GM12878 (cell line): Measurements from ENCODE around the gene NCS1. TPM values are rescaled to one million over a fixed set of nuclear protein-coding genes. Genes with fewer than 3 reads are reported as not detected.
"Not testable (repeated sequence)": the region's sequence is repeated elsewhere in the genome, so short reads cannot be mapped to it uniquely, and the experiment has no call there.

Source experiments
- ATAC-seq: fragments of 200-7000 bp; cut with Tn5 transposase; 3 replicates; pipeline ENCODE4 v1.9.1; 2020; ENCODE audit warnings: mild to moderate bottlenecking, moderate library complexity
- BruUV-seq: library from RNA; stranded (reverse); fragments of 400-500 nt; replicated peaks from 2 replicates; lab custom pipeline; 2021; lab: Mats Ljungman, UMichigan
- CTCF ChIA-PET: fragments of 300-600 bp; sonication (Branson Sonifier 250); formaldehyde crosslinking; extraction: SDS; loops from one replicate; lab custom pipeline; 2021; ENCODE audit warnings: inconsistent platforms; lab: Yijun Ruan, JAX
- POLR2A ChIA-PET: fragments of 350-600 bp; formaldehyde crosslinking; extraction: SDS; loops from one replicate; lab custom pipeline; 2021; ENCODE audit warnings: inconsistent platforms; lab: Charles Lee
- RAD21 ChIA-PET: fragments of 300-600 bp; sonication (Branson Sonifier 250); formaldehyde crosslinking; loops from one replicate; lab custom pipeline; 2023; ENCODE audit warnings: antibody characterized with exemption; ENCODE audit not compliant: unreplicated experiment; lab: Charles Lee
- SMC1A ChIA-PET: fragments of 300-600 bp; sonication (Branson Sonifier 250); formaldehyde crosslinking; loops from one replicate; lab custom pipeline; 2023; ENCODE audit not compliant: unreplicated experiment, uncharacterized antibody; lab: Charles Lee
- DNase-seq: peaks from one replicate; pipeline ENCODE4 v3.0.0-alpha.2; 2011; ENCODE audit warnings: low read depth, low spot score
- FAIRE-seq: peaks from 3 replicates; lab custom pipeline; 2011; peaks lifted over from hg19 to GRCh38; lab: Jason Lieb, UNC
- H2AFZ ChIP-seq: 2 replicates; pipeline ENCODE4 v1.6.0; 2011; ENCODE audit warnings: low read depth, low read length, control low read depth; ENCODE audit not compliant: control insufficient read depth
- H3K27ac ChIP-seq: 2 replicates; pipeline ENCODE4 v1.5.1; 2011; ENCODE audit warnings: control low read depth; ENCODE audit not compliant: control insufficient read depth, insufficient read depth
- H3K27me3 ChIP-seq, 2 experiments: replicated peaks in 1 of 2; 2 replicates each; pipeline versions ENCODE4 v1.6.0 to v1.6.1; 2011; ENCODE audit warnings: low read length in 1 of 2; ENCODE audit not compliant: control insufficient read depth in 2 of 2, insufficient read depth in 2 of 2
- H3K36me3 ChIP-seq, 2 experiments: 2 replicates each; pipeline ENCODE4 v1.5.1; 2011; ENCODE audit warnings: low read length in 1 of 2; ENCODE audit not compliant: control insufficient read depth in 2 of 2, insufficient read depth in 2 of 2
- H3K4me1 ChIP-seq: 2 replicates; pipeline ENCODE4 v1.6.1; 2011; ENCODE audit warnings: mild to moderate bottlenecking, low read length, moderate library complexity, mixed read lengths; ENCODE audit not compliant: control insufficient read depth, insufficient read depth
- H3K4me2 ChIP-seq: 2 replicates; pipeline ENCODE4 v1.6.0; 2011; ENCODE audit warnings: control low read depth; ENCODE audit not compliant: control insufficient read depth, insufficient read depth
- H3K4me3 ChIP-seq: fragments of 200-600 bp; sonication (generic); 2 replicates; pipeline ENCODE4 v1.5.1; 2016
- H3K79me2 ChIP-seq: 2 replicates; pipeline ENCODE4 v1.6.0; 2011; ENCODE audit warnings: low read length; ENCODE audit not compliant: control insufficient read depth, insufficient read depth
- H3K9ac ChIP-seq: 2 replicates; pipeline ENCODE4 v1.8.0; 2011; ENCODE audit warnings: low read length, control low read depth, mixed read lengths; ENCODE audit not compliant: control insufficient read depth, insufficient read depth
- H3K9me3 ChIP-seq: replicated peaks from 3 replicates; pipeline ENCODE4 v1.5.1; 2011; ENCODE audit warnings: mild to moderate bottlenecking, low read length; ENCODE audit not compliant: control insufficient read depth, insufficient read depth
- H4K20me1 ChIP-seq: 2 replicates; pipeline ENCODE4 v1.6.0; 2011; ENCODE audit not compliant: control insufficient read depth, insufficient read depth
- BHLHE40 ChIP-seq, 2 experiments: fragments of 450-650 bp in 1 of 2; IDR thresholded peaks; 2 replicates each; pipeline ENCODE4 v1.6.1; 2011 to 2017; ENCODE audit warnings: low read depth in 2 of 2, borderline replicate concordance in 1 of 2, improper control_type of control experiment in 1 of 2, low read length in 1 of 2, mild to moderate bottlenecking in 1 of 2
- BMI1 ChIP-seq: fragments of 450-650 bp; IDR thresholded peaks from 2 replicates; pipeline ENCODE4 v1.6.1; 2016; ENCODE audit warnings: mild to moderate bottlenecking, moderate library complexity, borderline replicate concordance
- GATAD2B ChIP-seq: fragments of 450-650 bp; conservative IDR thresholded peaks from 2 replicates; pipeline ENCODE4 v1.6.1; 2017; ENCODE audit warnings: low read depth, mild to moderate bottlenecking, moderate library complexity
- KLF5 ChIP-seq: fragments of 450-650 bp; IDR thresholded peaks from 2 replicates; pipeline ENCODE4 v1.6.1; 2014; ENCODE audit warnings: mild to moderate bottlenecking; ENCODE audit not compliant: partially characterized antibody
- MXI1 ChIP-seq: fragments of 150-350 bp; IDR thresholded peaks from 2 replicates; pipeline ENCODE4 v1.6.1; 2011; ENCODE audit warnings: low read depth, mild to moderate bottlenecking, inconsistent platforms, low read length, improper control_type of control experiment
- NBN ChIP-seq: fragments of 450-650 bp; IDR thresholded peaks from 2 replicates; pipeline ENCODE4 v1.6.1; 2016
- RUNX3 ChIP-seq: IDR thresholded peaks from 2 replicates; pipeline ENCODE4 v1.6.1; 2012; ENCODE audit warnings: low read length, inconsistent platforms
- SUPT20H ChIP-seq: IDR thresholded peaks from 2 replicates; pipeline ENCODE4 v1.6.1; 2011; ENCODE audit warnings: low read depth, mild to moderate bottlenecking, low read length, moderate library complexity, borderline replicate concordance; ENCODE audit not compliant: control insufficient read depth
- TCF7 ChIP-seq: IDR thresholded peaks from 2 replicates; pipeline ENCODE4 v1.6.1; 2014; ENCODE audit warnings: antibody characterized with exemption, borderline replicate concordance
- WGBS: methylation state at CpG from one replicate; pipeline ENCODE4 v1.1.6; 2016; ENCODE audit warnings: low lambda C conversion rate; ENCODE audit not compliant: insufficient replicate concordance, insufficient coverage; ENCODE audit errors: missing lambda C conversion rate; 5-methylcytosine and 5-hydroxymethylcytosine counted together
- in situ Hi-C: fragments of 300-500 bp; cut with MboI; formaldehyde crosslinking; loops from 9 replicates; pipeline ENCODE4 v1.14.3; 2018; ENCODE audit warnings: mixed read lengths
- intact Hi-C: fragments of 100-400 bp; cut with micrococcal nuclease; formaldehyde crosslinking; loops from one replicate; pipeline ENCODE4 v1.14.2; 2022; ENCODE audit not compliant: unreplicated experiment
- polyA plus RNA-seq, 11 experiments: library from polyadenylated mRNA; depleted of rRNA in 4 of 11; unstranded in 6 of 11; stranded (reverse) in 5 of 11; fragments of >200 nt; fragmentation: Nextera tagmentation in 4 of 11; fragmentation: Illumina TruSeq in 1 of 11; extraction: Ambion mirVana in 4 of 11; extraction: Trizol in 1 of 11; gene quantifications; 1 replicate in 1 of 11; 2 replicates in 10 of 11; pipeline versions ENCODE4 v1.2.1 to v1.2.3, GENCODE V29; 2011 to 2016; ENCODE audit warnings: inconsistent platforms in 2 of 11, missing spikeins in 2 of 11, low read depth in 1 of 11
- total RNA-seq, 4 experiments: library from RNA; depleted of rRNA in 3 of 4; stranded (reverse); fragments of >200 nt in 3 of 4; fragmentation: Illumina TruSeq in 1 of 4; extraction: Trizol in 1 of 4; gene quantifications; 2 replicates each; pipeline versions ENCODE4 v1.2.1 to v1.2.3, GENCODE V29; 2013 to 2021

NCS1 gene
- total and polyA plus RNA-seq, 10 of the 15 experiments (the other 5 are each of a cell fraction or from before 2014, with no cell fraction given), result 0.04 to 0.22 (median 0.06) TPM; not detected in 4

DNA sequence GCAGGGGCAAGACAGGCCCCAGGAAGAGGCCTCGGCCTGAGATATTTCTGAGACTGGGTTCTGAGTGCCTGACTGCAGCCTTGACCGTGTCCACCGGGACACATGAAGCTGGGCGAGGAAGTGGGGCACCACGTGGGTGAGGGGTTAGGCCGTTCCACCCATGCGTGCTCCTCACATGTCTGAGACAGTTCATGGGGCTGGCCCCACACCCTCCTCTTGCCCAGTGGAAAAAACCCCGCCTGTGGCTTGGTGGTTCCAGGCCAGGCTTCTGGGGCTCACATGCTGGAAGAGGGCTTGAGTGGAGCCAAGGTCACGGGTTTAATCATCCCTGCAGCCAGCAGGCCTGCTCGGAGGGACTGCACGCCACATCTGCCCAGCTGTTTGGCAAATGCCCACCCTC is 104.8 kb downstream of the NCS1 start:
- no peak overlapping the region for H2AFZ ChIP-seq
- H3K4me3 ChIP-seq, result no peak overlapping the region
- in situ Hi-C loops, result no loop called here
- SMC1A ChIA-PET, result no interaction called here
- BruUV-seq, result no TSS peak
- no peak for TF ChIP-seq NBN
- TF ChIP-seq GATAD2B, result no peak
- TF ChIP-seq KLF5, result no peak
- peak in 1 of 2 experiments; percentile 61; a peak in 1 of 4 replicates for TF ChIP-seq BHLHE40 (IDR thresholded peaks at IDR 0.05; ENCODE audit: borderline replicate concordance in 1 of 2, low read depth in 2 of 2, low read length in 1 of 2)
- no peak for TF ChIP-seq BMI1
- TF ChIP-seq MXI1, result no peak
- no peak for TF ChIP-seq TCF7
- TF ChIP-seq RUNX3, result 0 out of 2 replicates have a peak, but pooled peaks have one; percentile 14
- no peak for TF ChIP-seq SUPT20H
- TF ChIP-seq, all 136 proteins: peak for 2
- H3K4me2 ChIP-seq, result no peak overlapping the region
- no peaks in the 10 kb centered on the region; a peak in 2 of 4 replicates for H3K27me3 ChIP-seq
- no peaks in the 10 kb centered on the region for H3K4me1 ChIP-seq
- no peak overlapping the region for H3K27ac ChIP-seq
- ATAC-seq (peak; percentile 55), FAIRE-seq (no peak), DNase-seq (no peak)
- POLR2A ChIA-PET, result interaction anchor here (0.6 kb wide), 1 partner anchor 624 kb away, joined by 10 read pairs; no protein-coding TSS in a partner anchor
- RAD21 ChIA-PET, result no interaction called here
- H3K79me2 ChIP-seq, result no peaks in the 10 kb centered on the region
- no peaks in the 10 kb centered on the region for H3K36me3 ChIP-seq
- no peaks in the 10 kb centered on the region for H3K9me3 ChIP-seq
- intact Hi-C loops, result no loop called here
- 16% methylated on average over 11 of the region's 11 CpGs for WGBS
- CTCF ChIA-PET, result interaction anchor here (0.6 kb wide), 1 partner anchor 494 kb away, joined by 3 read pairs; no protein-coding TSS in a partner anchor
- H4K20me1 ChIP-seq, result no peaks in the 10 kb centered on the region
- no peak overlapping the region for H3K9ac ChIP-seq

DNA sequence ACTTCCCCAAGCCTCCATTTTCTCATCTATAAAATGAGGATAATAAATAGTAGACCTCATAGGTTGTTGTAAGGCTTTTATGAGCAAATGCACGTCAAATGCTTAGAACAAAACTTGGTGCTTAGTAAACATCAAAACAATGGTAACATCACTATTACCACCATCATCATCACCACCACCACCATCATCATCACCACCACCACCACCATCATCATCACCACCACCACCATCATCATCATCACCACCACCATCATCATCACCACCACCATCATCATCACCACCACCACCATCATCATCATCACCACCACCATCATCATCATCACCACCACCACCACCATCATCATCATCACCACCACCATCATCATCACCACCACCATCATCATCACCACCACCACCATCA is 105.3 kb downstream of the NCS1 start:
- H3K79me2 ChIP-seq, intact Hi-C loops, RAD21 ChIA-PET, H3K4me2 ChIP-seq, H3K27ac ChIP-seq, POLR2A ChIA-PET, H2AFZ ChIP-seq, H3K9ac ChIP-seq, ATAC-seq, SMC1A ChIA-PET, H3K36me3 ChIP-seq, FAIRE-seq, in situ Hi-C loops, DNase-seq, H4K20me1 ChIP-seq, H3K4me3 ChIP-seq, H3K27me3 ChIP-seq, BruUV-seq, H3K9me3 ChIP-seq, H3K4me1 ChIP-seq: not testable (repeated sequence)
- CTCF ChIA-PET, result interaction anchor here (0.6 kb wide), 1 partner anchor 494 kb away, joined by 3 read pairs; no protein-coding TSS in a partner anchor
- 100% methylated on average over 1 of the region's 1 CpG for WGBS
